Psoas muscle (tissue), 8 donors: ENCODE data around the gene KCNAB1. TPM values are rescaled to one million over a fixed set of nuclear protein-coding genes. Genes with fewer than 3 reads are reported as not detected.

Experiments
- ATAC-seq, 4 donors: fragments of 200-7000 bp; cut with Tn5 transposase; one replicate each; pipeline ENCODE4 v1.9.1; 2020; ENCODE audit warnings: moderate library complexity in 3 of 4, mild to moderate bottlenecking in 2 of 4
- DNase-seq, 2 donors: peaks; one replicate each; pipeline ENCODE4 v3.0.0-alpha.2; 2020
- H3K27ac ChIP-seq: fragments of 200-600 bp; one replicate; pipeline ENCODE4 v1.8.0; 2022
- H3K27me3 ChIP-seq, 3 donors: fragments of 200-600 bp in 1 of 3; one replicate each; pipeline versions ENCODE4 v1.6.1 to v1.8.0; 2013 to 2022; ENCODE audit warnings: low read length in 2 of 3, mild to moderate bottlenecking in 2 of 3, moderate library complexity in 1 of 3; ENCODE audit not compliant: insufficient read depth in 3 of 3
- H3K36me3 ChIP-seq, 2 donors: fragments of 200-600 bp in 1 of 2; one replicate each; pipeline versions ENCODE4 v1.6.1 to v1.8.0; 2013 to 2022; ENCODE audit warnings: low read depth in 1 of 2, mild to moderate bottlenecking in 1 of 2, moderate library complexity in 1 of 2; ENCODE audit not compliant: insufficient read depth in 1 of 2
- H3K4me1 ChIP-seq: fragments of 200-600 bp; one replicate; pipeline ENCODE4 v1.8.0; 2022
- H3K4me3 ChIP-seq: fragments of 200-600 bp; one replicate; pipeline ENCODE4 v1.8.0; 2022; ENCODE audit warnings: mild to moderate bottlenecking
- H3K9me3 ChIP-seq: fragments of 200-600 bp; one replicate; pipeline ENCODE4 v1.8.0; 2022
- CTCF ChIP-seq: fragments of 200-600 bp; IDR thresholded peaks from one replicate; pipeline ENCODE4 v1.8.0; 2022; ENCODE audit warnings: antibody characterized with exemption
- WGBS, 3 donors: extraction: QIAGEN DNeasy Blood & Tissue Kit; methylation state at CpG; one replicate each; pipeline versions ENCODE4 v1.1.6 to v1.1.7; 2013; 5-methylcytosine and 5-hydroxymethylcytosine counted together
- intact Hi-C, 2 donors: fragments of 100-400 bp; cut with DNase I; formaldehyde crosslinking; loops; one replicate each; pipeline versions ENCODE4 v1.11.0 to v1.14.2; 2022
- polyA plus RNA-seq, 3 donors: library from polyadenylated mRNA; stranded (reverse); fragments of 200-250 nt; gene quantifications; one replicate each; pipeline ENCODE4 v1.2.3, GENCODE V29; 2013
- total RNA-seq, 4 donors: library from RNA; stranded (reverse); fragmentation: NEBNext Ultra II Directional in 2 of 4; extraction: Animal tissue kit (Norgen Biotek cat#: 25700) in 2 of 4; gene quantifications; one replicate each; pipeline versions ENCODE4 v1.2.1 to v1.2.4, GENCODE V29; 2021 to 2023
- donor health status: healthy with polysubstance abuse.
- donor health status: DM: no; HTN: no; CAD: no; lungs with moderate emphysema.
- donor health status: Bipolar disorder and iron deficiency.
- donor health status: healthy.
- donor health status: DM: yes; HTN: yes; CAD: no.
- donor health status: DM: no; HTN: no; CAD: no.
- donor health status: DM: no; HTN: no; CAD: no.
- donor health status: DM: yes; HTN: yes; CAD: no.

Gene KCNAB1
- total and polyA plus RNA-seq, 7 donors, result 0.66 to 3.1 (median 0.91) TPM

- Histone ChIP-seq H3K27ac (no peak overlapping the region), H3K4me1 (peaks cover 55% of the 10 kb centered on the region), H3K27me3 (no peaks in the 10 kb centered on the region), H3K9me3 (no peaks in the 10 kb centered on the region), H3K36me3 (peaks cover 2 to 95% of the 10 kb centered on the region in 2 donors), H3K4me3 (no peak overlapping the region)
- no peak for DNase-seq
- 67 to 74% (median 69%) methylated on average over 6 of the region's 6 CpGs for WGBS, 3 donors
- intact Hi-C loops, result loop anchor here in 1 of 2 donors (10.0 kb wide), 1 partner anchor 266 kb away; no protein-coding TSS in a partner anchor
- ATAC-seq, result no peak
- no peak for TF ChIP-seq CTCF
These were observed 428.5 kb downstream of the KCNAB1 start for GRCh38 chr3:156548902-156549301.

GRCh38 chr3:156551261-156551660 lies 430.9 kb downstream of the KCNAB1 start:
- WGBS, 3 donors, result 54 to 62% (median 61%) methylated on average over 4 of the region's 4 CpGs
- peaks cover 57% of the 10 kb centered on the region for H3K4me1 ChIP-seq
- peaks cover 2 to 73% of the 10 kb centered on the region in 2 donors for H3K36me3 ChIP-seq
- H3K27ac ChIP-seq, result no peak overlapping the region
- no peak overlapping the region for H3K4me3 ChIP-seq
- no peaks in the 10 kb centered on the region for H3K9me3 ChIP-seq
- no peak for TF ChIP-seq CTCF
- no peaks in the 10 kb centered on the region for H3K27me3 ChIP-seq
- ATAC-seq (no peak), DNase-seq (no peak)
- intact Hi-C loops, result loop anchor here in 1 of 2 donors (10.0 kb wide), 1 partner anchor 534 kb away; no protein-coding TSS in a partner anchor

GRCh38 chr3:156551746-156552145 lies 431.4 kb downstream of the KCNAB1 start:
- WGBS, 3 donors, result 61 to 83% (median 76%) methylated on average over 4 of the region's 4 CpGs
- H3K36me3 ChIP-seq, result peaks cover 0 to 68% of the 10 kb centered on the region in 2 donors
- peak overlapping the region; percentile 26 for H3K27ac ChIP-seq
- no peaks in the 10 kb centered on the region for H3K9me3 ChIP-seq
- H3K4me3 ChIP-seq, result no peak overlapping the region
- ATAC-seq (no peak), DNase-seq (no peak)
- no peak for TF ChIP-seq CTCF
- intact Hi-C loops, result loop anchor here in 1 of 2 donors (10.0 kb wide), 1 partner anchor 533 kb away; no protein-coding TSS in a partner anchor
- H3K27me3 ChIP-seq, result no peaks in the 10 kb centered on the region
- H3K4me1 ChIP-seq, result peaks cover 57% of the 10 kb centered on the region

- no peak for ATAC-seq
- Histone ChIP-seq H3K4me3 (peak overlapping the region; percentile 80), H3K4me1 (peaks cover 47% of the 10 kb centered on the region), H3K27me3 (no peaks in the 10 kb centered on the region), H3K36me3 (peaks cover 0 to 56% of the 10 kb centered on the region in 2 donors), H3K9me3 (no peaks in the 10 kb centered on the region), H3K27ac (no peak overlapping the region)
- no peak for TF ChIP-seq CTCF
- intact Hi-C loops, result loop anchor here in 1 of 2 donors (10.0 kb wide), 1 partner anchor 532 kb away; no protein-coding TSS in a partner anchor
- DNase-seq, result no peak
- WGBS, 3 donors, result 75 to 84% (median 78%) methylated on average over 2 of the region's 2 CpGs
These were observed 432.6 kb downstream of the KCNAB1 start for GRCh38 chr3:156552973-156553372.
